GM18519 (cell line): ENCODE measurements around the gene RNF220.
"Not testable (repeated sequence)": the region's sequence is repeated elsewhere in the genome, so short reads cannot be mapped to it uniquely, and the experiment has no call there.

ENCODE experiments used
- ATAC-seq: cut with Tn5 transposase; IDR thresholded peaks from one replicate; pipeline ENCODE4 v1.9.1; 2021; ENCODE audit warnings: mild to moderate bottlenecking, moderate library complexity; ENCODE audit not compliant: unreplicated experiment, low FRiP score

The RNF220 gene

GRCh38 chr1:44646261-44647110 lies 241.4 kb downstream of the RNF220 start:
- ATAC-seq = no peak

DNA sequence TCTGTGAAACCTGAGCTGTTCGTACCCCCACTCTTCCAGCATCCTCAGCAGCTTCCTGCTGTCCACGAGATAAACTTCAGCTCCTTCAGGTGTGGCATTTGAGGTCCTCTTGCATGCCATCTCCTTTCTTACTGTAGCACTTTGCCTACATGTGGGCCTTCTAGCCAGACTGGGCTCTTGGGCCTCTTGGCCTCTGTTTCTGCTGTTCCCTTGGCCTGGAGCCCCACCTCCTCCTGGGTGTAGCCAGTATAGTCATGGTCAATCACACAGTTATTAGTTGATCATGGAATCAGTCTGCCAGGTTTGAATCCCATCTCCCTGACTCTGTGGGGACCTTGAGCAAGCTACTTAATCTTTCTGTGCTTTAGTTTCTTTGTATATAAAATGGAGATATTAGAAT lies 242.8 kb downstream of the RNF220 start:
- ATAC-seq = no peak

GRCh38 chr1:44648529-44649250 lies 243.6 kb downstream of the RNF220 start:
- no peak for ATAC-seq

- no peak for ATAC-seq
Measured at GRCh38 chr1:44649788-44650158, 244.7 kb downstream of the RNF220 start.

GRCh38 chr1:44650159-44650831 lies 245.2 kb downstream of the RNF220 start:
- no peak for ATAC-seq

DNA sequence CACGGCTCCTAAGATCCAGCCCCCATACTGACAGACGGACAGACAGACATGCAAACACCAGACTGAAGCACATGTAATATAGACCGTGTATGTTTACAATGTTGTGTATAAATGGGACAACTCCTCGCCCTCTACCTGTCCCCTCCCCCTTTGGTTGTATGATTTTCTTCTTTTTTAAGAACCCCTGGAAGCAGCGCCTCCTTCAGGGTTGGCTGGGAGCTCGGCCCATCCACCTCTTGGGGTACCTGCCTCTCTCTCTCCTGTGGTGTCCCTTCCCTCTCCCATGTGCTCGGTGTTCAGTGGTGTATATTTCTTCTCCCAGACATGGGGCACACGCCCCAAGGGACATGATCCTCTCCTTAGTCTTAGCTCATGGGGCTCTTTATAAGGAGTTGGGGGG lies 246.0 kb downstream of the RNF220 start:
- no peak for ATAC-seq

GRCh38 chr1:44652445-44653106 lies 247.5 kb downstream of the RNF220 start:
- no peak for ATAC-seq

- ATAC-seq = no peak
Measured at GRCh38 chr1:44653107-44653964, 248.3 kb downstream of the RNF220 start.

DNA sequence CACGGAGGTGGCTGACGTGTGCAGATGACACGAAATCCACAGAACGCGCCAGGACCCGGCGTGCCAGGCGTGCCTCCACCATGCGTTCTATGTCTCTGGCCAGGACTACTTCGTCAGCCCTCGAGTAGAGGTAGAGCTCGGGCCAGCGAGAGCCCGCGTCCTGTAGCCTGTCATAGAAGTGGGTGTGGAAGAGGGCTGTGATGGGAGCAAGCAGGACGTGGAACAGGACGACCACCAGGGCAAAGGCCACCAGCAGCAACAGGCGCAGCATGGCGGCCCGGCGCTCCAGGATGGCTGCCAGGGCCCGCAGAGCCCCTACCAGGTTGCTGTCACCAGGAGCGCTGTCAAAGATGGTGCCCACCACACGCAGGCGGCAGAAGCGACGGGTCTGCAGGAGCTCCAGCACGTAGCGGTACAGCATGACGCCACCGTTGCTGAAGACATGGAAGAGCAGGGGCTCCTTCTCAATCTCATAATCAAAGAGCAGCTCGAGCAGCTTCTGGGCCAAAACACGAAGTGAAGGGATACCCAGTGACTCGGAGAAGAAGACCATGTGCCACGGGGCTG lies 249.6 kb downstream of the RNF220 start:
- ATAC-seq = no peak

GRCh38 chr1:44655609-44656008 lies 250.6 kb downstream of the RNF220 start:
- ATAC-seq = no peak

- ATAC-seq = no peak
Measured at GRCh38 chr1:44659566-44659965, 254.5 kb downstream of the RNF220 start.

DNA sequence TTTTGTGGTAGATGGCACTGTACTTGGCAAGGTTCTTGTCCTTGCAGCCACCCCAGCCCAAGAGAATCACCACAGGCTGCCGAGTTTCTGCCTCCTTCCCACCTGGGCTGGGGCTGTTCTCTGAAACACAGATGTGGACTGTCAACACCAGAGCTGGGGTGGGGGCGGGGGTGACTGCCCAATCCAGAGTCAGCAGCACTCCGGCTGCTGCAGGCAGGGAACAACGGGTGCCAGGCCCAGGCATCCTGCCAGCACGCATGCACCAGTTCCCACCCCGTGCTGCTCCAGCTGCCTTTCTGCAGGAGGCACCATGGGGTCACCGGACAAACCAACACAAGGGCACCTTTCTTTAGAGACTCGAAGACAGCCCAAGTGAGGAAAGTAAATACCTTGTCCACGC lies 255.1 kb downstream of the RNF220 start:
- no peak for ATAC-seq

DNA sequence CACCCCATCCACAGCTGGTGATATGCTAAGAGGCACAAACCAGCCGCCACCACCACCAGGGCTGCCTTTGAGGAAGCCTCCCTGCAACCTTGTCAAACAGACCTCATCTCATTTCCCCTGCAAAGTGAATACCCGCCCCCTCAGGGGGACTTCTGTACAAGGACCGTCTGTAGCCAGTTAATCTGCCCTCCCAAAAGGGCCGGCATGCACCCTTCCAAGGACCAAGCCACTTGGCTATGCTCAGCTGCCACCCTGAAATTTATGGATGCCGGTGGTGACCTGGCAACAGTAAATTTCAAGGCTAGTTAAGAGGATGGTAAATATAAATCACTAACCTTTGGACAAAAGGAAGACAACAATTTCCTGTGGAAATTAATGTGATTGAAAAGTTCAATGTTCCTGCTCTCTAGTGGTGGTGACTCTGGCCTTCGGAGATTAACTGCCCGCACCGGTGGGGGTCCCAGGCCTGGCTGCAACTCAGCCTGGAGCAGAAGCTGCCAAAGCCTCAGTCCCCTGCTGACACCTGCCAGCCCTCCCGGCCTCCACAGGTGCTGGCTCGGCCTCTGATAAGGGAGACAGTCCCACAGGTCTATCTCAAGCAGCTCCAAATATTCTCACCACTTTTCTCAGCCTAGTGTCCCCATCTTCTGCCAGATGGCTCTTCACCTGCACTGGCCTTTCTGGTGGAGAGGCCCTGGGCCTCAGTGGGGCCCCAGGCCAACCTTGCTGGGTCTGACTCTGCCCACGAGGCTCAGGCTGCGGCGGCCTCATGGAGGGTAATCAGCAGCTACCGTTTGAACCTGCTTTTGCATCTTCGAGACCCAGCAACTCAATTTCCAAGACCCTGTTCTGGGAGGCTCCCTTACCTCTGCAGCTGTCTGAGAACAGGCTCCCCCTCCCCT lies 257.0 kb downstream of the RNF220 start:
- ATAC-seq = no peak

DNA sequence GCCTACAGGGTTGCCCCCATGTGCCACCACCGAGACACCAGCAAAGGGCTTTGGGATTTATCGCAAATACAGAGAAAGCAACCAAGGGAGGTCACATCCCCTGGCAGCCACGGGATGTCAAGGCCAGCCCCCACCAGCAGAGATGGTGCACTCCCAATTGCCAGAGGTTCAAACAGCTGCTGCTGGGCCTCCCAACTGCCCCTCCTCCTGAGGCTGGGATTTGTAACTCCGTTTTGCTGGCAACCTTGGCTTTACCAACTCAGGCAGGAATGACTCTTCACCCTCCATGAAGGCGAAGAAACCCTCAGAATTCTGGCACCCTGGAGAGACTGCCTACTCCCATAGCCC lies 257.6 kb downstream of the RNF220 start:
- no peak for ATAC-seq

- no peak for ATAC-seq
Measured at GRCh38 chr1:44663417-44663816, 258.4 kb downstream of the RNF220 start.

DNA sequence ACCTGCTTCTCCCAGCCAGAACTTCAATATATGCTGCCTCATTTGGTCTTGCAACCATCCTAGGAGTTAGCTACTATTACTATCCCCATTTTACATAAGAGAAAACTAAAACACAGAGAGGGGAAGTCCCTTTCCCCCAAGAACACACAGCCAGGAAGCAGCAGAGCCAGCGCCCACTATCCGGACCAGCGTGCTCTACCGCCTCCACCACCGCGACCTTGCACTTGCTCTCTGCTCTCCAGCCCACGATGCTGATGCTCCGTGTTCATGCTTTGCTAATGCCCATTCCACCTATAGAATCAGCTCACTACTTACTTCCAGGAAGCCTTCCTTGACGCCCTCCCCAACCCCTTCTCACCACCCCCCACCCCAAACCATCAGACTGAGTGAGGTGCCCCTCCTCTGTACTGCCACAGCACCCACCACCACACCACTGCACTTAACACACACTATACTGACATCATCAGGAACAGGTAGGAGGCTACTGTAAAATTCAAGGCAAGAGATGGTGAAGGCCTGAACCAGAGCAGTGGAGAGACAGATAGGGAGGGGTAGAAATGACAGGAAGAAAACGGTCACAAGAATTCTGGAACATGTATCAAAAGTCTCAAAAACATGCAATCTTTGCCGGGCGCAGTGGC lies 259.8 kb downstream of the RNF220 start:
- no peak for ATAC-seq

- ATAC-seq = not testable (repeated sequence)
Measured at GRCh38 chr1:44666719-44667118, 261.7 kb downstream of the RNF220 start.
